ENCODE measurements around the gene XYLT2. TPM values are rescaled to one million over a fixed set of nuclear protein-coding genes. Genes with fewer than 3 reads are reported as not detected.

Gene XYLT2
- total RNA-seq, 1 experiment from 2014 or later: 39.7 TPM

- no peaks in the 10 kb centered on the region for H3K9me3 Mint-ChIP-seq
- DNase-seq (ENCODE audit: low spot score) (no peak), ATAC-seq (no peak)
- peaks cover 4% of the 10 kb centered on the region; the same call in 1 of the 2 replicates for H3K36me3 Mint-ChIP-seq
- no peak for TF ChIP-seq ZNF671 (CRISPR knock-in tag; IDR thresholded peaks at IDR 0.05)
- TF ChIP-seq CREM (CRISPR knock-in tag; IDR thresholded peaks at IDR 0.05): no peak
- TF ChIP-seq ZBTB21 (CRISPR knock-in tag; IDR thresholded peaks at IDR 0.05; ENCODE audit: borderline replicate concordance): no peak
- TF ChIP-seq GRHL2 (CRISPR knock-in tag; IDR thresholded peaks at IDR 0.05; ENCODE audit: insufficient replicate concordance, severe bottlenecking): no peak
- TF ChIP-seq, protein P1, sequence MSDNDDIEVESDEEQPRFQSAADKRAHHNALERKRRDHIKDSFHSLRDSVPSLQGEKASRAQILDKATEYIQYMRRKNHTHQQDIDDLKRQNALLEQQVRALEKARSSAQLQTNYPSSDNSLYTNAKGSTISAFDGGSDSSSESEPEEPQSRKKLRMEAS (CRISPR knock-in tag; IDR thresholded peaks at IDR 0.05): no peak
- TF ChIP-seq ZNF232 (CRISPR knock-in tag; IDR thresholded peaks at IDR 0.05): no peak
- TF ChIP-seq SOX15 (CRISPR knock-in tag; IDR thresholded peaks at IDR 0.05): no peak
- TF ChIP-seq, protein P2, sequence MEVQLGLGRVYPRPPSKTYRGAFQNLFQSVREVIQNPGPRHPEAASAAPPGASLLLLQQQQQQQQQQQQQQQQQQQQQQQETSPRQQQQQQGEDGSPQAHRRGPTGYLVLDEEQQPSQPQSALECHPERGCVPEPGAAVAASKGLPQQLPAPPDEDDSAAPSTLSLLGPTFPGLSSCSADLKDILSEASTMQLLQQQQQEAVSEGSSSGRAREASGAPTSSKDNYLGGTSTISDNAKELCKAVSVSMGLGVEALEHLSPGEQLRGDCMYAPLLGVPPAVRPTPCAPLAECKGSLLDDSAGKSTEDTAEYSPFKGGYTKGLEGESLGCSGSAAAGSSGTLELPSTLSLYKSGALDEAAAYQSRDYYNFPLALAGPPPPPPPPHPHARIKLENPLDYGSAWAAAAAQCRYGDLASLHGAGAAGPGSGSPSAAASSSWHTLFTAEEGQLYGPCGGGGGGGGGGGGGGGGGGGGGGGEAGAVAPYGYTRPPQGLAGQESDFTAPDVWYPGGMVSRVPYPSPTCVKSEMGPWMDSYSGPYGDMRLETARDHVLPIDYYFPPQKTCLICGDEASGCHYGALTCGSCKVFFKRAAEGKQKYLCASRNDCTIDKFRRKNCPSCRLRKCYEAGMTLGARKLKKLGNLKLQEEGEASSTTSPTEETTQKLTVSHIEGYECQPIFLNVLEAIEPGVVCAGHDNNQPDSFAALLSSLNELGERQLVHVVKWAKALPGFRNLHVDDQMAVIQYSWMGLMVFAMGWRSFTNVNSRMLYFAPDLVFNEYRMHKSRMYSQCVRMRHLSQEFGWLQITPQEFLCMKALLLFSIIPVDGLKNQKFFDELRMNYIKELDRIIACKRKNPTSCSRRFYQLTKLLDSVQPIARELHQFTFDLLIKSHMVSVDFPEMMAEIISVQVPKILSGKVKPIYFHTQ (CRISPR knock-in tag; IDR thresholded peaks at IDR 0.05): no peak
- TF ChIP-seq GTF2I (CRISPR knock-in tag; conservative IDR thresholded peaks at IDR 0.05): no peak
- no peak for TF ChIP-seq MYBL2 (CRISPR knock-in tag; IDR thresholded peaks at IDR 0.05)
- no peak for TF ChIP-seq NFATC4 (CRISPR knock-in tag; IDR thresholded peaks at IDR 0.05)
- no peak for TF ChIP-seq E2F4 (CRISPR knock-in tag; IDR thresholded peaks at IDR 0.05; ENCODE audit: borderline replicate concordance, low read depth)
- TF ChIP-seq, protein P3, sequence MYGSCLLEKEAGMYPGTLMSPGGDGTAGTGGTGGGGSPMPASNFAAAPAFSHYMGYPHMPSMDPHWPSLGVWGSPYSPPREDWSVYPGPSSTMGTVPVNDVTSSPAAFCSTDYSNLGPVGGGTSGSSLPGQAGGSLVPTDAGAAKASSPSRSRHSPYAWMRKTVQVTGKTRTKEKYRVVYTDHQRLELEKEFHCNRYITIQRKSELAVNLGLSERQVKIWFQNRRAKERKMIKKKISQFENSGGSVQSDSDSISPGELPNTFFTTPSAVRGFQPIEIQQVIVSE (CRISPR knock-in tag; IDR thresholded peaks at IDR 0.05; ENCODE audit: borderline replicate concordance): no peak
- no peak for TF ChIP-seq EMX1 (CRISPR knock-in tag; IDR thresholded peaks at IDR 0.05)
- no peak for TF ChIP-seq TCF7 (CRISPR knock-in tag; IDR thresholded peaks at IDR 0.05; ENCODE audit: low read depth)
- TF ChIP-seq, protein P4, sequence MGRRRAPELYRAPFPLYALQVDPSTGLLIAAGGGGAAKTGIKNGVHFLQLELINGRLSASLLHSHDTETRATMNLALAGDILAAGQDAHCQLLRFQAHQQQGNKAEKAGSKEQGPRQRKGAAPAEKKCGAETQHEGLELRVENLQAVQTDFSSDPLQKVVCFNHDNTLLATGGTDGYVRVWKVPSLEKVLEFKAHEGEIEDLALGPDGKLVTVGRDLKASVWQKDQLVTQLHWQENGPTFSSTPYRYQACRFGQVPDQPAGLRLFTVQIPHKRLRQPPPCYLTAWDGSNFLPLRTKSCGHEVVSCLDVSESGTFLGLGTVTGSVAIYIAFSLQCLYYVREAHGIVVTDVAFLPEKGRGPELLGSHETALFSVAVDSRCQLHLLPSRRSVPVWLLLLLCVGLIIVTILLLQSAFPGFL (CRISPR knock-in tag; IDR thresholded peaks at IDR 0.05; ENCODE audit: borderline replicate concordance): no peak
- no peak for TF ChIP-seq JAZF1 (CRISPR knock-in tag; IDR thresholded peaks at IDR 0.05)
- TF ChIP-seq, protein P5, sequence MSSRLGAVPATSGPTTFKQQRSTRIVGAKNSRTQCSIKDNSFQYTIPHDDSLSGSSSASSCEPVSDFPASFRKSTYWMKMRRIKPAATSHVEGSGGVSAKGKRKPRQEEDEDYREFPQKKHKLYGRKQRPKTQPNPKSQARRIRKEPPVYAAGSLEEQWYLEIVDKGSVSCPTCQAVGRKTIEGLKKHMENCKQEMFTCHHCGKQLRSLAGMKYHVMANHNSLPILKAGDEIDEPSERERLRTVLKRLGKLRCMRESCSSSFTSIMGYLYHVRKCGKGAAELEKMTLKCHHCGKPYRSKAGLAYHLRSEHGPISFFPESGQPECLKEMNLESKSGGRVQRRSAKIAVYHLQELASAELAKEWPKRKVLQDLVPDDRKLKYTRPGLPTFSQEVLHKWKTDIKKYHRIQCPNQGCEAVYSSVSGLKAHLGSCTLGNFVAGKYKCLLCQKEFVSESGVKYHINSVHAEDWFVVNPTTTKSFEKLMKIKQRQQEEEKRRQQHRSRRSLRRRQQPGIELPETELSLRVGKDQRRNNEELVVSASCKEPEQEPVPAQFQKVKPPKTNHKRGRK (CRISPR knock-in tag; IDR thresholded peaks at IDR 0.05; ENCODE audit: borderline replicate concordance): no peak
- no peak for TF ChIP-seq ATF1 (CRISPR knock-in tag; IDR thresholded peaks at IDR 0.05)
- no peak overlapping the region for H3K27ac Mint-ChIP-seq
- peaks cover 32% of the 10 kb centered on the region for H3K4me1 Mint-ChIP-seq
- ChIA-PET POLR2A (interaction anchor here (1.0 kb wide), 1 partner anchor 20 kb away, joined by 3 read pairs; no protein-coding TSS in a partner anchor), CTCF (interaction anchor here (0.6 to 5.0 kb wide), 6 partner anchors 13 to 246 kb away, joined by 3 to 26 read pairs (median 12); partner anchors contain the start of genes COL1A1 and LRRC59)
- peaks cover 11% of the 10 kb centered on the region for H3K27me3 Mint-ChIP-seq (ENCODE audit: low read depth)
- H3K4me3 Mint-ChIP-seq: no peak overlapping the region
Observed at GRCh38 chr17:50348522-50349242, 2.8 kb downstream of the XYLT2 start.
